Measurements from ENCODE around the gene MT1A.
A peak's percentile ranks its signal among the peaks of the same experiment; 100 is the strongest.
"Not testable (repeated sequence)": the region's sequence is repeated elsewhere in the genome, so short reads cannot be mapped to it uniquely, and the experiment has no call there.

Gene MT1A

DNA sequence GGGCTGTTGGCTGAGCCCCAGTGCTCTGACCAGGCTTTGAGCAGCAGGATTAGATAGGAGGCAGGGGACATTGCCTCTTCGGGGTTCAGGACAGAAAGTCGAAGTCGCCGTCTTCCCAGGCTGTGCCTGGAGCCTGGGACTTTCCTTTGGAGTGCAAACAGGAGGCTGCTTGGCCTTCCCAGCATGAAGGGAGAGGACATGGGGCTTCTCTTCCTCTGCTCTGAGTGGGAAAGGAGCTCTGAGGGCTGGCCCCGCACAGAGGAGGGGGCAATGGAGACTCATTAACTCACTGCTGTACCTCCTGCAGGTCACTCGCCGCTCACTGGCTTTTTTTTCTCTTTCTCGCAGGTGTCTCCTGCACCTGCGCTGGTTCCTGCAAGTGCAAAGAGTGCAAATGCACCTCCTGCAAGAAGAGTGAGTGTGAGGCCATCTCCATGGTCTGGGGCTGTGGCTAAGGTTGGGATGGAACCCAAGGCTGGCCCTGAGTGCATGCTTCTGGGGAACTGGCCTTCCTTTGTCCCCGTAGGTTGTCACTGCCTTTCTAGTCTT is 19.9 kb downstream of the MT1A start:
- no peak for DNase-seq

DNA sequence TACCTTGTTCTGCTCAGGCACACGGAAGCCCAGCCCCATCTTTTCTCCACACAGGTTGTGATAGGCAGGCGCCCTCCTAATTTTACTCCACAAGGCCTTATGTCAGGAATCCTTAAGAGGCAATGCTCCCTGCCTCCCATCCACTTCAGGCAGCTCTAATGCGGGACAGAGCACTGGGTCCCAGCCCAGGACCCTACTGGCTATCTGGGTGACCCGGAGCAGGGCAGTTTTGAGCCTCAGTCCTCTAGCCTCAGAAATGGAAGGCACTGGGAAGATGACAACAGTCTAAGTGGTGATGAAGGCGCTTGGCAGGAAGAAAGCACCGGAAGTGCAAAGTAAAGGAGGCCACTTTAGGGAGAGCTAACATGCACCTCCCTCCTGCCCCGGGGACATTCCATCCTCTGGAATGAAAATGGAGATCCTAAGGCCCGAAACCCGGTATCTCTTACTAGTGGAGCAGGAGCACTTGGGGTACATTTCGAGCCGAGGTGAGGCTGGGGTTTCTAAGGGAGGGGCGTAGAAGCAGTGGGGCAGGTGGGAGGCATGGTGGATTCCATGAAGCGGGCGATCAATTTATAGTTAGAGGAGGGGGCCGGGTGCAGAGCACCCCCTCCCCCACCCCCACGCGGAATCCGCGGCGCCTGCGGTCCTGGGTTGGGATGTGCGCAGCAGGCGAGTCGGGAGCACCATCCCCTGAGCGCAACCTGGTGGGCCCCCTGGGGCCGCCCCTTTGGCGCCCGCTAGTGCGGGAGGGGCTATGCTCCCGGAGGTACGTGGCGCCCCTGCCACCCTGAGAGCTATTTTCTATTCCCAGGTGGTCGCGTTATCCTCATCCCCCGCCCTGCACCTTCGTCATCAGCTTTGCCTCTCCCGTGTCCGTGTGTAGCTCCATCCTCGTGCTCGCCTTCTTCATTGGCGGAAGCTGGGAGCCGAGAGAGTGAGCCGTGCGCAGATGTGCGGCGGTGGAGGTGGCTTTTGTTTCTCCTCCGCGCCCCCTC is 24.2 kb downstream of the MT1A start:
- no peak for DNase-seq

DNA sequence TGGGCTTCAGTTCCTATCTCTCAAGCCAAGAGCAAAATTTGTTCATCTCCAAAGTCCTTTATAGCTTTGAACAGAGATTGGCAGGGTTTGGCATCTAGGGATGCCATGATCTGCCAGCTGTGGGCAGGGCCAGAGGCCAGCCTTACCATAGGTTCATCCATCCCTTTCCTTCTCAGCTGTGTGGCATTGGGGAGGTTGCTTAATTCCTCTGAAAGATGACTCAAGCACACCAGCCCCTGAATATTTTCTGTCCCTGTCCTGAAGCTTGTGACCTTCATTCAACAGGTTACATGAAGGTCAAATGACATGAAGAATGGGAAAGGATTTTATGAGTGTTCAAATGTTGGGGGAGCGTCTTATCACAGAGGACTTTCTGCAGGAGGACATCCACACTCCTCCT is 26.0 kb downstream of the MT1A start:
- no peak for DNase-seq

DNA sequence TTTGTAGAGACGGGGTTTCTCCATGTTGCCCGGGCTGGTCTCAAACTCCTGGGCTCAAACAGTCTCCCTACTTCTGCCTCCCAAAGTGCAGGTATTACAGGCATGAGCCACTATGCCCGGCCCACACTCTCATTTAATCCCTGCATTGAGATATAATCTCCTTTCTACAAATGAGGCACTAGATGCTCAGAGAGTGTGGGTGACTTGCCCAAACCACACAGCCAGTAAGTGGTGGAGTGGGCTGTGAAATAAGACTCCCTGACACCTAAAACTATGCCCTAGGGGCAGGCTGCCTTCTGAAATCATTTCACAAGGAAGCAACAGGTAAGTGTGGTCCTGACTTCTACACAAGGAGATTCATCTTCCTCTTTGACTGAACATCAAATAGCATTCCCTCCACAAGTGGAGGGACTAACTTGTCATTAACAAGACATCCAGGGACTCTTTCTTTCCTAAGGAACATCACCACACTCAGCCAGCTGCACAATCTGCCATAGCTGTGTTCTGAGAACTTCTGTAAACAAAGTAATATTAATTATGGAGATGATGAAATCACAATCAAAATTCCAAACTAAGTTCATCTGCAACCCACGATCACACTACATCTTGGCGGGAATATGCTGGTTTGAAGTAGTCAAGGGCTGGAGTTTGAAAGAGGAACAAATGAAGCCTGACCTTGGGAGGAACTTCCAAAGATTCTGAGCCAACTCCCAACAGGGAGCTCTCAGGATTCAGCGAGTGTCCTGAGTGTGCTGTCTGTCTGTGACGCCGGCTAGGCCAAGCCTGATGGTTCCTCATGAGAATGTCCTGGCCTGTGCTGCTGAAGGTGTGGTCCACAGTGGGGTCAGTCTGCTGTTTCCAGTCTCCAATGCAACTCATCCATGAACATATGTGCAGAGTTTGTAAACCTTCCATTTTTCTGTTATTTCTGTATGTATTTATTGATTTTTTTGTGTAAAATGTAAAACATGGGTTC is 27.1 kb downstream of the MT1A start:
- not testable (repeated sequence) for DNase-seq

DNA sequence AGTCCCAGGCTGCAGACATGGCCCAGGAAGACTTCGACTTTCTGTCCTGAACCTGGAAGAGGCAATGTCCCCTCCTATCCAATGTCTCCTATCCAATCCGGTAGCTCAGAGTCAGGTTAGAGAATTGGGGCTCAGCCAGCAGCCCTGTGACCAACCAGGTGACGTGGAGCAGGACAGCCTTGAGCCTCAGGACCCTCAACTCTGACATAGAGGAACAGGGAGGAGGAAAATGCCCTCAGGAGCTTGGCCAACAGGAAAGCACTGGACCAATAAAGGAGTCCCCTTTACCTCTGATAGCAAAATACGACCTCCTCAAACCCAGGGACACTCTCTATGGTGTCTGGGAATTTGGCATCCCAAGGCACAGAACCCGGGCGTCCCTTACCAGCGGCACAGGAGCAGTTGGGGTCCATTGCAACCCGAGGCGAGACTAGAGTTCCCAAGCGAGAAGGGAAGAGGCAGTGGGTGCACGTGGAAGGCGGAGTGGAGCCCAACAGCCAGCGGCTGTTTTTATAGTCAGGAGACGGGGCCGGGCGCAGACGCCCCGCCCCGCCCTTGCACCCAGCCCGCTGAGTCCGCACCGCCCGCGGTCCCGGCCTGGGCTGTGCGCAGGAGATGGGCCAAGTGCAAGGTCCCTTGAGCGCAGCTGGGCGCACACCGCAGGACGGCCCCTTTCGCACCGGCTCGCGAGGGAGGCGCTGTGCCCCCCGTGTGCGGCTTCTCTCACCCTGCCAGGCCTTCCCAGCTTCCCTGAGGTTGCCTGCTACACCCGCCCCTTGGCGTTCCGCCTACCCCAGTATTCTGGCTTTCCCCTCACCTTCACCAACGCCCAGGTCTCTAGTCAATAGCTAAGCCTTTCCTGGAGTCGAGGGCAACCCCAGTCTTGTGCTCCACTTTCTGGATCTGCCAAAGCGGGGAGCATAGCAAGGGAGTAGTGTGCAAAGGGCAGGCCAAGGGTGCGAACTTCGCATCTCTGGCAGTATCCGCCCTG is 29.4 kb downstream of the MT1A start, which contains the start of gene MT1G:
MT1G (minus strand) TSS at position 485 of the 991 bp plus-strand sequence; CDS start at position 413, 72 bp downstream.
- no peak for DNase-seq

DNA sequence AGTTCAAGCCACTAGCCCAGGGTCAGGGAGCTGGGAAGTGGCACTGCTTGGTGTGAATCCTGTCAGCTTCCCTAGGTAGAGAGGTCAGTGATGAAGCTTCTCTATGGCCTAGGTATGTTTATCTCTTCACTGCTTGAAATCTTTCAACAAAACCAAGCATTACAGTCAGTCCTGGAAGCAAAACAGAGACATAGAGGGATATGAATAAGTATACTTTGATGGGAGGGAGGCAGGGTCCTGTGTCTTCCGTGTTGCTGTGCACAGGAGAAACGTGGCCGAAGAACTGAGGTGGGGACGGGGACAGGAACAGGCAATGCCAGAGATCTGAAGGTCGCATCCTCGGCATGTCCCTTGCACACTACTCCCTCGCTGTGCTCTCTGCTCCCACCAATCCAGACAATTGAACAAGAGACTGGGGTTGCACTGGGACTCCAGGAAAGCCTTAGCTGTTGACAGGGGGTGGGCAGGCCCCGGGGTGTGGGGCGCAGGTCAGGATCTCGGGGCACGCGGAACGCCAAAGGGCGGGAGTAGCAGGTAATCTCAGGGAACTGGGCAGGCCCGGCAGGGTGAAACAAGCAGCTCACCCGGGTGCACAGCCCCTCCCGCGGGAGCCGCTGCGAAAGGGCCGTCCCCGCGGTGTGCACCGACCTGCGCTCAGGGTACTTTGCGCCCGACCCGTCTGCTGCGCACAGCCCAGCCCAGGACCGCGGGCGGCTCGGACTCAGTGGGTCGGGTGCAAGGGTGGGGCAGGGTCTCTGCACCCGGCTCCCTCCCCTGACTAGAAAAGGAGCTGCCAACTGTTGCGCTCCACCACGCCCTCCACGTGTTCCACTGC is 30.8 kb downstream of the MT1A start, which contains the start of gene MT1H:
MT1H (plus strand) TSS at position 810 of the 835 bp plus-strand sequence. CDS start 71 bp downstream, outside the sequence.
- DNase-seq: no peak

DNA sequence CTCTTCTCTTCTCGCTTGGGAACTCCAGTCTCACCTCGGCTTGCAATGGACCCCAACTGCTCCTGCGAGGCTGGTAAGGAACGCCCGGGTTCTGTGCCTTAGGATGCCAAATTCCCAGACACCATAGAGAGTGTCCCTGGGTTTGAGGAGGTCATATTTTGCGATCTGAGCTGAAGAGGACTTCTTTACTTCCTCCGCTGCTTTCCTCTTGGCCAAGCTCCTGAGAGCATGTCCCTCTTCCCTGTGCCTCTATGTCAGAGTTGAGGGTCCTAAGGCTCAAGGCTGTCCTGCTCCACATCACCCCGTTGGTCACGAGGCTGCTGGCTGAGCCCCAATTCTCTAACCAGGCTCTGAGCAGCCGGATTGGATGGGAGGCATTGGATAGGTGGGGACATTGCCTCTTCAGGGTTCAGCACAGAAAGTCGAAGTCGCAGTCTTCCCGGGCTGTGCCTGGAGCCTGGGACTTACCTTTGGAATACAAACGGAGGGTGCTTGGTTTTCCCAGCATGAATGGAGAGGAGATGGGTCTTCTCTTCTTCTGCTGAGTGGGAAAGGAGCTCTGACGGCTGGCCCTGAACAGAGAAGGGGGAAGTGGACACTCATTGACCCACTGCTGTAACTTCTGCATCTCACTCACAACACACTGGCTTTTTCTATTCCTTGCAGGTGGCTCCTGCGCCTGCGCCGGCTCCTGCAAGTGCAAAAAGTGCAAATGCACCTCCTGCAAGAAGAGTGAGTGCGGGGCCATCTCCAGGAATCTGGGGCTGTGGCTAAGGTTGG is 31.6 kb downstream of the MT1A start:
- DNase-seq: no peak

DNA sequence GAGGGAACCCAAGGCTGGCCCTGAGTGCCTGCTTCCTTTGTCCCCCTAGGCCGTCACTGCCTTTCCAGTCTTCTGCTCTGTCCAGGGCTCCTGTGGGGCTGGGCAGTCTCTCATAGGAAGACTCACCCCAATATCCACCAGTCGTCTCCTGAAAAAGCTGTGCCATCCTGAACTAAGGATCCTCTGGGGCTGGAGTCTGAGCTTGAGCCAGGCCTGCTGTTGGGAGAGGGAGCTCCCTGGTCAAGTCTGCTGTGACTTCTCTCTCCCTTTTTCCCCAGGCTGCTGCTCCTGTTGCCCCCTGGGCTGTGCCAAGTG is 32.1 kb downstream of the MT1A start:
- DNase-seq: no peak

DNA sequence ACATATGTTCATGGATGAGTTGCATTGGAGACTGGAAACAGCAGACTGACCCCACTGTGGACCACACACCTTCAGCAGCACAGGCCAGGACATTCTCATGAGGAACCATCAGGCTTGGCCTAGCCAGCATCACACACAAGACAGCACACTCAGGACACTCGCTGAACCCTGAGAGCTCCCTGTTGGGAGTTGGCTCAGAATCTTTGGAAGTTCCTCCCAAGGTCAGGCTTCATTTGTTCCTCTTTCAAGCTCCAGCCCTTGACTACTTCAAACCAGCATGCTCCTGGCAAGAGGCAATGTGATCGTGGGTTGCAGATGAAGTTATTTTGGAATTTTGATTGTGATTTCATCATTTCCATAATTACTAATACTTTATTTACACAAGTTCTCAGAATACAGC is 33.2 kb downstream of the MT1A start:
- not testable (repeated sequence) for DNase-seq

DNA sequence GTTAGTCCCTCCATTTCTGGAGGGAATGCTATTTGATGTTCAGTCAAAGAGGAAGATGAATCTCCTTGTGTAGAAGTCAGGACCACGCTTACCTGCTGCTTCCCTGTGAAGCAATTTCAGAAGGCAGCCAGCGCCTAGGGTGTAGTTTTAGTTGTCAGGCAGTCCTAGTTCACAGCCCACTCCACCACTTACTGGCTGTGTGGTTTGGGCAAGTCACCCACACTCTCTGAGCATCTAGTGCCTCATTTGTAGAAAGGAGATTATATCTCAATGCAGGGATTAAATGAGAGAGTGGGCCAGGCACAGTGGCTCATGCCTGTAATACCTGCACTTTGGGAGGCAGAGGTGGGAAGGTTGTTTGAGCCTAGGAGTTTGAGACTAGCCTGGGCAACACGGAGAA is 33.7 kb downstream of the MT1A start:
- DNase-seq: not testable (repeated sequence)

DNA sequence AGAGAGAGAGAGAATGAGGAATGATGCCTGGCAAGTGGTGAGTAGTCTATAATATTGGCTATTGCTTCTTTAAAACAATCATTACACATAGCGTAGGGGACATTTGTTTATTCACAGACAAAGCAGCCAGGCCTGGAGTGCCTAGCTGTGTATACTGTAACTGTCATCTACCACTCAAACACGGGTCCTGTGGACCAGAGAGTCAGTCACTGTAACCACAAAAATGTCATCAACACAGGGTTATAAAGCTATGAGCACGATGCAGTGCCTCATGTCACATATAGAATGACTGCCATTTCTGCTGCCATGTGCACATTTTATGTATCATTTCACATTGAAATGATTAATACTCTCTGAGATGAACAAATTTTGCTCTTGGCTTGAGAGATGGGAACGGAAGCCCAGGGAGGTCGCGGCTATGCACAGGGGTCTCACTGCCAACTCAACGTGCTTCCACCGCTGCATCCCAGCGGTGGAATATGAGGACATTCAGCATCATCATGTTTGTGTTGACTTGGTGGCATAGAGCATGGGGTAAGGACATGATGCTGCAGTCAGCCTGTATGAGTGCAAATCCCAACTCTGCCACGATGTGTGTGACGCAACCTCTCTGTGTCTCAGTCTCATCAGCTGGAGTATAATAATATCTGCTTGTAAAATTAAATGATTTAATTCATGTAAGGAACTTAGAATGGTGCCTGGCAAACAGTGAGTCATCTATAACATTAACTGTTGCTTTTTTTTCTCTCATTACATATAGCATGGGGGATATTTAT is 34.5 kb downstream of the MT1A start:
- DNase-seq: no peak

DNA sequence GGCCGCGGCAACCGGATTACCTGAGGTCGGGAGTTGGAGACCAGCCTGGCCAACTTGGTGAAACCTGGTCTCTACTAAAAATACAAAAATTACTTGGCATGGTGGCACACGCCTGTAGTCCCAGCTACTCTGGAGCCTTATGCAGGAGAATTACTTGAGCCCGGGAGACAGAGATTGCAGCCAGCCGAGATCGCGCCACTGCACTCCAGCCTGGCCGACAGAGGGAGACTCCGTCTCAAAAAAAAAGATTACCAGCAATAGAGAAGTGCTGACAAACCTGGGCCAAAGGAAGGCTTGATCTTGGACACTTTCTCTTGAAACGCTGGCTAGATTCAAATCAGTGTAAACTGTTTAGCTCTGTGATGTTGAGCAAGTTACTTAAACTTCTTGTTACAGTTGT is 35.5 kb downstream of the MT1A start:
- peak; percentile 59 for DNase-seq

DNA sequence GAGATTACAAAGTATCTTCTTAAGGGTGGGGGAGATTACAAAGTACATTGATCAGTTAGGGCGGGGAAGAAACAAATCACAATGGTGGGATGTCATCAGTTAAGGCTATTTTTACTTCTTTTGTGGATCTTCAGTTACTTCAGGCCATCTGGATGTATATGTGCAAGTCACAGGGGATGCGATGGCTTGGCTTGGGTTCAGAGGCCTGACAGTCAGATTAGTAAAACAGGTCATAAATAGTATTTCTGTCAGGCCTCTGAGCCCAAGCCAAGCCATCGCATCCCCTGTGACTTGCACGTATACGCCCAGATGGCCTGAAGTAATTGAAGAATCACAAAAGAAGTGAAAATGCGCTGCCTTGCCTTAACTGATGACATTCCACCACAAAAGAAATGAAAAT is 36.1 kb downstream of the MT1A start:
- not testable (repeated sequence) for DNase-seq

DNA sequence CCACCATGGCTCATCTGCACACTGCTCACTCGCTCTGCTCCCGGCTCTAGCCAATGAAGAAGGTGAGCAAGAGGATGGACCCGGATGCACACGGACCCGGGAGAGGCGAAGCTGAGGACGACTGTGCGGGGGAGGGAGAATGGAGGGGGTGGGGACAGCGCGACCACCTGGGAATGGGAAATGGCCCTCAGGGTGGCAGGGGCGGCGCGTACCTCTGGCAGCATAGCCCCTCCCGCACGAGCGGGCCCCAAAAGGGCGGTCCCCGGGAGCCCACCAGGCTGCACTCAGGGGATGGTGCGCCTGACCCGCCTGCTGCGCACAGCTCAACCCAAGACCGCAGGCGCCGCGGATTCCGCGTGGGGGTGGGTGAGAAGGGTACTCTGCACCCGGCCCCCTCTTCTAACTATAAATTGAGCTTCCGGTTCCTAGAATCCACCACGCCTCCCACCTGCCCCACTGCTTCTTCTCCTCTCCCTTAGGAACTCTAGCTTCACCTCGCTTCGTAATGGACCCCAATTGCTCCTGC is 37.3 kb downstream of the MT1A start:
- no peak for DNase-seq

DNA sequence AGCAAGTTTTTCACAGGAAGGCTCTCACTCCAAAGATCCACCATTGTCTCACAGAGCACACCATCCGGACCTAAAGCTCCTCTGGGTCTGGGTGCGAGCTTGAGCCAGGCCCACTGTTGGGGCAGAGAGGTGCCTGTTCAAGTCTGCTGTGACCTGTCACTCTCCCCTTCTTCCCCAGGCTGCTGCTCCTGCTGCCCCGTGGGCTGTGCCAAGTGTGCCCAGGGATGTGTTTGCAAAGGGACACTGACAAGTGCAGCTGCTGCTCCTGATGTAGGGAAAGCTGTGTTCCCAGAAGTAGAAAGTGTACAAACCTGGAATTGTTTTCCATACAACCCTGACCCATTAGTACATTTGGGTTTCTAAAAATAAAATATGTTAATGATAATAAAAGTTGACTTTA is 39.0 kb downstream of the MT1A start:
- DNase-seq: no peak

DNA sequence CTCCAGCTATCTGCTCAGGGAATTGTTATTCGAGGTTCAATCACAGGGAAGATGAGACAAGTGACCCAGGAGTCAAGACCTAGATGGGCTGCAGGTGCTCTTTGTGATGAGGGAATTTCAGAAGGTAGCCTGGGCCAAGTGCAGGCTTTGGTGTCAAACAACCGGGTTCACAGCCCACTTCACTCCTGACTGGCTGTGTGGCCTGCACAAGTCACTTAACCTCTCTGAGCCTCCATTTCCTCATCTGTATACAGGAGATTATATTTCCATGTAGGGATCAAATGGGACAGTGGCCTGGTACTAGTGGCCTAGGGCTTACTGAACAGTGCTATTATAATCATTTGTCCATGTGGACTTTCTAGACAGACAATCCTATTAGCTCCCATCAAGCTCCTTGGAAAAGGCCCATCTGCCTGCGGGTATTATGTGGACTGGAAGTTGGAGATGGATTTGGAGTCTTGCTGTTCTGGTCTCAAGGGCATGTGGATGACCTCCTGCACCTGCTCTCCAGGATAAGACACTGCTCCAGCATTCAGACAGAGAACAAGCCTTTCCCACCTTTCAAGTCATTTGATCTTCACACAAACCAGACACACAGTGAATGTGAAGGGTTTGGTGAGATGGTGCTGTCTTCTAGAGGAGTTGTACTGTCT is 40.7 kb downstream of the MT1A start:
- no peak for DNase-seq

DNA sequence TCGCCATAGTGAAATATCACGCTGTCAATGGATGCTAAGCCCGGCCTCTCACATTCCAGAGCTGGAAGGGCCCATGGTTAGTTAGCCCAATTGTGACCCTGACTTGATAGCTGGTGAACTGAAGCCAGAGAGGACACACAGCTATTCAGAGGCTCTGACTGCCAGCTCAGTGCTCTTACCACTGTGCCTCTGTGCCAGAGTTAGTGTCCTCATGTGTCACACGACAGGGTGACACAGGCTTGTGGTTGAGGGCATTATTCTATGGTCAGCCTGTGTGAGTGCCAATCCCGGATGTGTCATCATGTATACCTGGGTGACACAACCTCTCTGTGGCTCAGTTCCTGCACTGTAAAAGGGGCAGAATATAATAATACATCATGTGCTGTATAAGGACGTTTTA is 41.4 kb downstream of the MT1A start:
- no peak for DNase-seq

Data from right forelimb (tissue), 1 donor.